Stimulated activated CD8-positive, alpha-beta memory T cell treated with anti-CD3 and anti-CD28 coated beads, Interleukin-4, amount 100 ng/mL, for 24 hours (primary cell): ENCODE results near the gene MTMR6.

ENCODE experiments used
- DNase-seq: peaks from one replicate; pipeline ENCODE4 v3.0.0-alpha.2; 2020; ENCODE audit warnings: low read depth

The MTMR6 gene

DNA sequence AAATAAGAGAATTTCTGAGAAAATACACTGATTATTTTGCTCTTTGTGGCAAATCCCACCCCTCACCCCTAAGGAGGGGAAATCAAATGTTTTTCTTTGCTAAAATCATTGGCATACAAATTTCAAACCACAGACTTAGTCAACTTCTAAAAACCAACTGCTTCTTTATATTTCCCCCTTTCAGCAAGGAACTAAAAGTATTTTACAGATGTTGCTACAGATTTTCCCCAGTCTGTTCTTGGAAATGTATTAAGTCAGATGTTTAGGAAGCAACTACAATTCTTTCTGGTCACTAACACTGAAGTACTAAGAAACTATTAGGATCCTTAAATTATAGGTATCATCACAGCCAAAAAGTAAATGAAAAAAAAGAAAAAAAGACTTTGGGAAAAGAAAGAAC lies 6.9 kb downstream of the MTMR6 start:
- DNase-seq: no peak

DNA sequence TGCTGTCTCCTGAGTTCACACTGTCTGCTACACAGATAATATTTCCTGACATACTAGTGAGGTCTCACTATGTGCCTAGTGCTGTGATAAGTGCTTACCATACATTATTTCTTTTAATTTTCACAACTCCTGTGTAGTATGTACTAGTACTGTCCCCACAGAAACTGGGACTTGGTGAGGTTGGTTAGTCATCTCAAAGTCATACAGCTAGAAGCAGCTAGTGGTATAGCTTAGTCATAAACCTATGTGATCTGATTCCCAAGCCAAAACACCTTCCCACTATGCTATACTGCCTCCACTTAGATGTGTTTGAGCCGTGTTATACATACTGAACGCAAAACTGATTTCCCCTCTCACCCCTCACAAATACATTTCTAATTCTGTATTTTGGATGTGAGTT lies 10.5 kb downstream of the MTMR6 start:
- no peak for DNase-seq

- no peak for DNase-seq
Observed at GRCh38 chr13:25268561-25268960, 18.7 kb downstream of the MTMR6 start.

GRCh38 chr13:25267715-25268114 lies 19.6 kb downstream of the MTMR6 start:
- DNase-seq: no peak

DNA sequence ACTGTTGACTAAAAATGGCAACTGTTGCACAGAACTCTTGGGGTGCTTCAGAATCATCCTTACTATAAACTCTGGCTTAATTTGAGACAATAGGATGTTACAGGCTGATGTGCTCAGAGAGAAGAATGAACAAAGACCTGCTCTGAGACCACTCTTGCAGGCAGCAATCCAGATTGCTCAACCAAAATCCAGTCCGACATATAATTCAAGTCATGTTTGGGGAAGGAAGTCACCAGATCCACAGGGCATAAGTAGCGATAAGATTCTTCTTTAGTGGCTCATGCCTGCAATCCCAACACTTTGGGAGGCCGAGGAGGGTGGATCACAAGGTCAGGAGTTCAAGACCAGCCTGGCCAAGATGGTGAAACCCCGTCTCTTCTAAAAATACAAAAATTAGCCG lies 20.6 kb downstream of the MTMR6 start:
- DNase-seq: no peak

DNA sequence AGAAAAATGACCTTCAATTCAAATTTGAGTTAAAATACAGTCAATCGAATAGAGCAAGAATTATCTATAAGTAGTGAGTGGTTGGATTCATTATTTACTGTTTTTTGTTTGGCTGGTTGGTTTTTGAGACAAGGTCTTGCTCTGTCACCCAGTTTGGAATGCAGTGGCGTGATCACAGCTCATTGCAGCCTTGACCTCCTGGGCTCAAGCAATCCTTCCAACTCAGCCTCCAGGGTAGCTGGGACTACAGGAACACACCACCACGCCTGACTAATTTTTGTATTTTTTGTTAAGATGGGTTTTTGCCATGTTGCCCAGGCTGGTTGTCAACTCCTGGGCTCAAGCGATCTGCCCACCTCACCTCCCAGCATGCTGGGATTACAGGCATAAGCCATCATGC lies 25.0 kb downstream of the MTMR6 start:
- DNase-seq: no peak

DNA sequence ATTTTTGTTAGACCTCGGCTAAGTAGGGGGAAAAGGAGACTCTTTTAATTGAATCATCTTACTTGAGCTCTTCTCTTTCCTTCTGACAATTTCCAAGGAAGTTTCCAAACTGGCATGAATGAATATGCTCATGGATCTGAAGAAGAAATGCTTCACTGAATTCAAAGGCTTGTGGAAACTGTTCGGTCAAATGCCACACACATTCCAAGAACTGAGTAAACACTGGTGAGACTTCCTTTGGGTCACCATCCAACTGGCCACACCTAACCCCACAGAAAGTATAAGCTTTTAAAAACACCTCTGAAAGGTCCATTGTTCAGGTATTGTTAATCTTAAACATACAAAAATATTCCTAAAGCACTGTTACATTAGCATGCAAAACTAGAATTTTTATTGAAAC lies 33.6 kb downstream of the MTMR6 start:
- no peak for DNase-seq

GRCh38 chr13:25252752-25253151 lies 34.5 kb downstream of the MTMR6 start:
- no peak for DNase-seq

GRCh38 chr13:25252225-25252624 lies 35.1 kb downstream of the MTMR6 start:
- DNase-seq: no peak

GRCh38 chr13:25249001-25249543 lies 38.2 kb downstream of the MTMR6 start:
- DNase-seq: no peak

DNA sequence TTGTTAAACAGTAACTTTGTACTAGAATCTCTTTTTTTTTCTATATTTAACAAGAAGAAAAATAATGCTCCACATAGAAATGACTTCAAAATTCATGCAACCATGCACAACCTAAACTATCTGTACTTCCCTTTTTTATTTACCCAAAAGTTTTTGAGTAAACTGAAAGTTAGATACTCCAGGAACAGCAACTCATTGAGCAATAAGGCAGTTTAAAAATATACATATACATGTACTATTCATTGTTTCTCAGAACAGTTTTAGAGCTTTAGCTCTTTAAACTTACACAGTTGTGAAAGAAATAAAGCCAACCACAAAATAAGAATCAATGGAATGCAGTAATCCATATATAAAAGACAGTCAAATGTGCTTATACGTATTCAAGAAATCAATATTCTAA lies 39.2 kb downstream of the MTMR6 start:
- no peak for DNase-seq

DNA sequence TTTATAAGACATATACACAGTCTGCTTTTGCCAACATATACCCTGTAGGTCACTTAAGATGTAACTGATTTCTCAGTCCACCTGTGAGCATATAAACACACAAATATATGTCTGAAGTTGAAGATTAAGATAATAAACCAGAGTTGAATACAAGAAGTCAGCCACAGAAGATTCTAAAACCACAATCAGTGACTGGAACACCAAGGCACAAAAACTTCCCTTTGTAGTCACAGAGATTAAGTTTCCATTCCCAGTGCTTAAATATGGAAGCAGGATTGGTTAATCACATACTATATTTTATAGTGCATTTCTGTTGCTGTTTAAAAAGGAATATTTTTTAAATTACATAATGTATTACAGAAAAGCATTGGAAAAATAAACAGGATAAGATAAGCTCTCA lies 39.9 kb downstream of the MTMR6 start:
- DNase-seq: no peak

GRCh38 chr13:25244123-25244522 lies 43.2 kb downstream of the MTMR6 start:
- DNase-seq: no peak

DNA sequence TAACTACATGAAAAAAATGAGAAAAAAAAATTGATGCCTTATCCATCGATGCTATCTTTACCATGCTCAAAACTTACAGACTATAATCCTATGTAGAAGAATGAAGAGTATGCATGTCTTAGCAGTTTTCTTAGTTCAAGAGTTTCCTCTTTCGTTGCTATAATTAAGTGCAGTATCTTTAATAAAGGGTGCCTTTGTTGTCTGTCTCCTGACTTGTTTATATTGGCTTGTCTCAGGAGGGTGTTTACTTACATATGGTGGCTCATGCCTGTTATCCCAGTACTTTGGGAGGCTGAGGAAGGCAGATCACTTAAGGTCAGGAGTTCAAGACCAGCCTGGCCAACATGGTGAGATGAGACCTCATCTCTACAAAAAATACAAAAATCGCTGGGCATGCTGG lies 44.3 kb downstream of the MTMR6 start:
- no peak for DNase-seq

- DNase-seq: no peak
Observed at GRCh38 chr13:25241007-25241406, 46.3 kb downstream of the MTMR6 start.

DNA sequence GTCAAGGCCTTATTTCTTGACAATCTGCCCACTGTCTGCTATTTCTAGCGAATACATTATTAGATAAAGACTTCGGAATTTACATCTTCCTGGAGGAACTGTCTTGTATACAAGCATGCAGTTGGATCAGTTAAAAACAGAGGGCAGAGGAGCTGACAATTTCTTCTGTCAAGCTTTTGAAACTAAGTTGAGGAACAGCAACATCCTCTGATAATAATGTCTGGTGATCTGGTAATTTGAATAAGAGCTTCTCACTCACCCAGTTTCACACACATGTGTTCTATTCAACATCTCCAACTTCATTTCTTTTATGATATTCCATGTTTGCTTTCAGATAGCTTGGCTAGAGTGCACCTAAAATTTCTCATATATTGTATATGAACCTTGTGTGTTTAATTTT lies 50.2 kb downstream of the MTMR6 start:
- no peak for DNase-seq

GRCh38 chr13:25233861-25234260 lies 53.4 kb downstream of the MTMR6 start:
- DNase-seq: no peak

DNA sequence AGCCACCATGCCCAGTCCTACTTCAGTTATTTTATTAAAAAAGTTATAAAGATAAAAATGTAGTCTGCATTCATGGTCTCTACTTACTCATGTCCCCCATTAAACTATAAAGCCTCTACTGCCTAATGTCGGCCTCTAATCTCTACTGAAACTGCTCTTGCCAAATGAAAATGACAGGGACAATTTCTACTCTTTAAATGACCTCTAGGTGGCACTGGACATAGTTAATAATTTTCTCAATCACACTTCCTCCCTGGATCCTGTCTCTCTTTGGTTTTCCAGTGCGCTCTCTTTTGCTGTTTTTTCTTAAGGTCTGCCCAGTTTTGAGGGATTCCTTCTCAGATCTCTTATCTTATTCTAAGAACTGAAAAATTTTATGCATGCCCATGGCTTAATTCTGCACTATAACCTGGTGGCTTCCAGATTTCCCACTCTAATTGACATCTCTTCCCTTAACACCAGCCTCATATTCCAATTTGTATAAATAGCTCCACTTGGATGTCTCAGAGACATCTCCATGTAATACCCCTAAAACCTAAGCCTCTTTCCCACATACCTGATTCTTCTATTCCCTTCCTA lies 54.3 kb downstream of the MTMR6 start:
- no peak for DNase-seq

DNA sequence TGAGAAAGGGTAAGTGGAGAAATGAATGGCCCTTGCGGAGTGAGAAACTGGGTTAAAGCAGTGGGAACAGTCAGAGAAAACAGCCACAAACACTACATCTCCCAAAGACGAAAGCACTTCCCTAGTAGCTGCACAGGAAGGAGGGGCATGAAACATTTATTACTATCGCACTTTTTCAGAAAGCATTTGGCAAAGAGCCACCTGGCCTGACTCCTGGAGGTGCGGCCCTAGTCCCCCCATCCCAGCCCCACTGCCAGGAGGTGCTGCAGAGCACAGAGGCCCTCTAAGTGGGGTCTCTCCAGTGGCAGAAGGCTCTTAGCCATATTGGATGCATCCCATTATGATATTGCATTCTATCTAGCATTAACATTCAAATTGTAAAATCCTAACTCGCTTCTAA lies 55.8 kb downstream of the MTMR6 start:
- DNase-seq: no peak

DNA sequence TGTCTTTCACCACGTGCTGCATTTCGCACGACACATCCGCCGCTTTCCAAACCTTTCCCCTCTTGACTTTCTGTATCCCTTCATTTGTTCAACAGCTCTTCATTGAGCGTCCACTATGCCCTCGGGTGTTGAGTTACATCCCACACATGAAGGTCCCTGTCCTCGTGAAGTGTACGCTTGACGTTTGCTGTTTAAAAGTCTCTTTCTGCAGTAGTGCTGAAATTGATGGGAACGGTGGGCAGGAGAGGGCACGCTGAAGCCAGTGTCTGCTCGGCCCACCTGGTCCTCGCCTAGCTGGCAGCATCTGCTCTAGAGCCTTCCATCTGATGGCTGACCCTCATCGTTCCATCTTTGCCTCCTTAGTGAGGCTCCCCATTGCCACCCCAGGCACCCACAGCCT lies 59.6 kb downstream of the MTMR6 start:
- no peak for DNase-seq

- DNase-seq: no peak
Observed at GRCh38 chr13:25225970-25226369, 61.3 kb downstream of the MTMR6 start.

GRCh38 chr13:25224151-25224550 lies 63.1 kb downstream of the MTMR6 start:
- no peak for DNase-seq

DNA sequence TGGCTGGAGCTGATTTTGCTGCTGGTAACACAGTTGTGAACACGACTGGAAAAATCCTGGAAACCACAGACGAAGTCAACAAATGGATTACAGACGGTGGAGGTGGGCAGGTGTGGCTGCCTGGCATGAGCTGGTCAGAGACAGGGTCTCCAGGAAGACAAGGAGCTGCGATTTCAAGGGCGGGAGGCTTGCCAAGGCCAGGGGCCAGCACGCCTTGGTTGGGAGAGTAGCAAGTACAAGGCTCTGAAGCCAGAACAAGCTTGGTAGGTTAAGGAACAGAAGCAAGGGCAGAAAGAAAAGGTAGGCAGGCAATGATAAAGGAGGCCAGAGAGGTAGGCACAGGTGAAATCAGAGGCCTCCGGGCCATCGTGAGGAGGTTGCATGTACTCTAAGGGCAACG lies 64.5 kb downstream of the MTMR6 start:
- DNase-seq: no peak

- no peak for DNase-seq
Observed at GRCh38 chr13:25218019-25218418, 69.3 kb downstream of the MTMR6 start.
